CD4-positive, alpha-beta T cell treated with Interleukin-17A for 1 hour (primary cell): Measurements from ENCODE around the gene ZNF839.
"Not testable (repeated sequence)": the region's sequence is repeated elsewhere in the genome, so short reads cannot be mapped to it uniquely, and the experiment has no call there.

Experiments
- DNase-seq: peaks from one replicate; pipeline ENCODE4 v3.0.0-alpha.2; 2020

ZNF839 gene

DNA sequence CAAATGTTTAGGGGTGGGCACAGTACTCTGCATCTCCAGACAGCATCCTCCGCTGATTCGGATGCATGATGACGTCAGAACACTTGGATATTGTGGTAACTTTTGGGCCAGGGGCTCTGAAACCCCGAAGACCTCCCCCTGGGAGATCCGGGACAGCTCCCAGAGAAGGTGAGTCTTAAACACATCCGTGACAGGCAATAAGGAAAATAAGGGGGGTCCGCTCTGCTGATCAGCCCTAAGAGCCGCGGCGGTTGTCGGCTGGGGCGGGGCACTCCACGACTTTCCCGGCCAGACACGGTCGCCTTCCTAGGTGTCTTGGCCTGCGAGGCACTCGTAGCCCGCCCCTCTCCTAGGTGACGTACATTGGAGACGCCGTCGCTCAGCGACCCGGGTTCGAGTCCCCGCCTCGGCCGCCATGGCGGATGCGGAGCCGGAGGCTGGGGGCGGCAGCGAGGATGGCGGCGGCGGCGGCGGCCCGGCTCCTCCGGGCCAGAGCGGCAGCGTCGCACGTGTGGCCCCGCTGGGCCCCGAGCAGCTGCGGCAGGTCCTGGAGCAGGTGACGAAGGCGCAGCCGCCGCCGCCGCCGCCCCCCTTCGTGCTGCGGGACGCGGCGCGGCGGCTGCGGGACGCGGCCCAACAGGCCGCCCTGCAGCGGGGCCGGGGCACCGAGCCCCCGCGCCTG lies at the start of gene ZNF839:
ZNF839 (plus strand) TSS at position 396 of the 682 bp plus-strand sequence; CDS start at position 416, 20 bp downstream.
- DNase-seq, result peak; percentile 94

GRCh38 chr14:102272392-102272791 lies 47.2 kb upstream of the ZNF839 start:
- no peak for DNase-seq

GRCh38 chr14:102275866-102276265 lies 43.7 kb upstream of the ZNF839 start:
- no peak for DNase-seq

DNA sequence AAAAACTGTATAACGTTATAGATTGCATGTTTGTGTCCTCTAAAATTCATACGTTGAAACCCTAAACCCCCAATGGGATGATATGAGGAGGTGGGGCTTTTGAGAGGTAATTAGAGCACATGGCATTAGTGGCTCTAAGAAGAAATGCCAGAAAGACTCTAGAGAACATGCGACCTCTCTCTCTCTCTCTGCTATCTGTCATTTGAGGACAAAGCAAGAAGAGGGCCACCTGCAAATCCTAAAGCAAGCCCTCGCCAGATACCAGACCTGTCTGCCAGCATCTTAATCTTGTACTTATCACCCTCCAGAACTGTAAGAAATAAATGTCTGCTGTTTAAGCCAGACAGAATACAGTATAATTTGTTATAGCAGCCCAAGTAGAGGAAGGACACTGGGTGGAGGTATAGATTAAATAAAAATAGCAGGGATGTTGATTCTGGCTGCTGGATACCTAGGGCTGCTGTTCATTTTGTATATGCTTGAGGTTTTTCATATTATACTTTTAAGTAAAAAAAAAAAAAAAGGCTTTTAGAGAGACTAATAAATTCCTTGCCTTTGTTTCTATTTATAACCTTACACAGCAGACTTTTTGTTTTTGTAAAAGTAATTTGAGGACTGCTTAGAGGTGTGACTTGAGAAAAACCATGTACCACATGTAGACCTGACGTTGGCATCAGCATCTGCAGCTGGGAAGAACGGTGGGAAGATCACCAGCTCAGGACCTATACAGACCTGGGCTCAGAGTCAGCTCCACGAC lies 41.5 kb upstream of the ZNF839 start:
- DNase-seq, result no peak

- no peak for DNase-seq
These were observed 41.0 kb upstream of the ZNF839 start for GRCh38 chr14:102278631-102278935.

GRCh38 chr14:102279282-102279681 lies 40.3 kb upstream of the ZNF839 start:
- DNase-seq, result no peak

GRCh38 chr14:102279688-102280348 lies 39.7 kb upstream of the ZNF839 start:
- no peak for DNase-seq

GRCh38 chr14:102280376-102280962 lies 39.1 kb upstream of the ZNF839 start:
- no peak for DNase-seq

DNA sequence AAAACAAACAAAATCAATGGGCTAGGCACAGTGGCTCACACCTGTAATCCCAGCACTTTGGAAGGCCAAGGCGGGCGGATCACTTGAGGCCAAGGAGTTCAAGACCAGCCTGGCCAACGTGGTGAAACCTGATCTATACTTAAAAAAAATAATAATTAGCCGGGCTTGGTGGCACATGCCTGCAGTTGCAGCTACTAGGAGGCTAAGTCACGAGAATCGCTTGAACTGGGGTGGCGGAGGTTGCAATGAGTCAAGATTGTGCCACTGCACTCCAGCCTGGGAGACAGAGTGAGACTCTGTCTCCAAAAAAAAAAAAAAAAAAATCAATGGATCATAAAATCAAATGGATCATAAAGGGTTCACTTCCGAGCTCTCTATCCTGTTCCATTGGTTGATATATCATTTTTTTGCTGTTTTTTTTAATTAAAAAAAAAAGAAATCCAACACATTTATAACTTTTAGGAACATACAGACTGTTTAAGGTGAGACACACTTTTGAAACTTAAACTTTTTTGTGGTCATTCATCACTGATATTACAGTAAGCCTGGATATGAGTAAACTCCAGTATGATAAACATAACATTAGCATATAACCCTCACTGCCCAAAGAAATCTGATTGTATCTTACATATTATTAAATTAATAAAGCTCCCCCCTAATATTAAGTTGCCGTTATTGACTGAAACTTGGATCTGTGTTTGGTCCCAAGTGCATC lies 36.6 kb upstream of the ZNF839 start:
- DNase-seq, result no peak

GRCh38 chr14:102283631-102284129 lies 35.9 kb upstream of the ZNF839 start:
- no peak for DNase-seq

- DNase-seq, result no peak
These were observed 34.4 kb upstream of the ZNF839 start for GRCh38 chr14:102285106-102285505.

- no peak for DNase-seq
These were observed 31.4 kb upstream of the ZNF839 start for GRCh38 chr14:102288139-102288538.

DNA sequence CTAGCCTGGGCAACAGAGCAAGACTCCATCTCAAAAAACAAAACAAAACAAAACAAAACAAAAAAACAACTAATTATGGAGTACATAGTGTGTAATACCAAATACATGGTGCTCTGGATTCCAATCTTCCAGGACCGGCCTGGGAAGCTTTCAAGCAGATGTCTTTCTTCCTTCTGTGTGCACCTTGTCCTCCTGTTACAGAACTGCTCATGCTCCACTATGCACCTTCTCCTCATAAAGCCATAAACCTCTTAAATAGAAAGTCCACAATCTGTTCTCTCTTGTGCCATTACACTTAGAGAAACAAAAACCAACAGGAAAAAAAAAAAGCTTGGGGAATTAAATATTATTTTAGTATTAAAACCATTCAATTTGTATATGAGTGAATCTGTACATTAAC lies 27.1 kb upstream of the ZNF839 start:
- no peak for DNase-seq

GRCh38 chr14:102293781-102294180 lies 25.8 kb upstream of the ZNF839 start:
- DNase-seq, result no peak

- DNase-seq, result no peak
These were observed 24.3 kb upstream of the ZNF839 start for GRCh38 chr14:102295270-102295669.

- DNase-seq, result no peak
These were observed 21.9 kb upstream of the ZNF839 start for GRCh38 chr14:102297436-102298170.

DNA sequence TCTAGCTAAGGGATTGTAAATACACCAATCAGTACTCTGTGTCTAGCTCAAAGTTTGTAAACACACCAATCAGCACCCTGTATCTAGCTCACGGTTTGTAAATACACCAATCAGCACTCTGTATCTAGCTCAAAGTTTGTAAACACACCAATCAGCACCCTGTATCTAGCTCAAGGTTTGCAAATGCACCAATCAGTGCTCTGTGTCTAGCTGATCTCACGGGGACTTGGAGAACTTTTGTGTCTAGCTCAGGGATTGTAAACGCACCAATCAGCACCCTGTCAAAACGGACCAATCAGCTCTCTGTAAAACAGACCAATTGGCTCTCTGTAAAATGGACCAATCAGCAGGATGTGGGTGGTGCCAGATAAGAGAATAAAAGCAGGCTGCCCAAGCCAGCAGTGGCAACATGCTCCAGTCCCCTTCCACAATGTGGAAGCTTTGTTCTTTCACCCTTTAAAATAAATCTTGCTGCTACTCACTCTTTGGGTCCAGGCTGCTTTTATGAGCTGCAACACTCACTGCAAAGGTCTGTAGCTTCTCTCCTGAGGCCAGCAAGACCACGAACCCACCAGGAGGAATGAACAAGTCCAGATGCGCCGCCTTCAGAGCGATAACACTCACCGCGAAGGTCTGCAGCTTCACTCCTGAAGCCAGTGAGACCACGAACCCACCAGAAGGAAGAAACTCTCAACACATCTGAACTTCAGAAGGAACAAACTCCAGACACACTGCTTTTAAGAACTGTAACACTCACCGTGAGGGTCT lies 21.1 kb upstream of the ZNF839 start:
- not testable (repeated sequence) for DNase-seq

DNA sequence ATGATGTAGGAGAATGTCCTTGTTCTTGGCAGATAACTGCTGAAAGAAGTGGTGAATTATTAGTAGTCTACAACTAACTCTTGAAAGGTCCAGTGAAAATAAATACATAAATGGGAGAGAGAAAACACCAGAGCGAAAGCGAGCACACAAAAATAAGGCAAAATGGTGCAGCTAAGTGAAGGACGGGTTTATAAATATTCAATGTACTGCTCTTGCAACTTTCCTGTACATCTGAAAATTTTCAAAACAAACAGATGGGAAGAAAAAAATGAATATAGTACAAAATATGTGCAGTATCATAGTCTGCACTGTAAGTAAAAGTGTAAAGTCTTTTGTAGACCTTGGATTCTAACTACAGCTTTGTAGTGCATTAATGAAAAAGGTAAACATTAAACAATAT lies 15.9 kb upstream of the ZNF839 start:
- DNase-seq, result no peak

DNA sequence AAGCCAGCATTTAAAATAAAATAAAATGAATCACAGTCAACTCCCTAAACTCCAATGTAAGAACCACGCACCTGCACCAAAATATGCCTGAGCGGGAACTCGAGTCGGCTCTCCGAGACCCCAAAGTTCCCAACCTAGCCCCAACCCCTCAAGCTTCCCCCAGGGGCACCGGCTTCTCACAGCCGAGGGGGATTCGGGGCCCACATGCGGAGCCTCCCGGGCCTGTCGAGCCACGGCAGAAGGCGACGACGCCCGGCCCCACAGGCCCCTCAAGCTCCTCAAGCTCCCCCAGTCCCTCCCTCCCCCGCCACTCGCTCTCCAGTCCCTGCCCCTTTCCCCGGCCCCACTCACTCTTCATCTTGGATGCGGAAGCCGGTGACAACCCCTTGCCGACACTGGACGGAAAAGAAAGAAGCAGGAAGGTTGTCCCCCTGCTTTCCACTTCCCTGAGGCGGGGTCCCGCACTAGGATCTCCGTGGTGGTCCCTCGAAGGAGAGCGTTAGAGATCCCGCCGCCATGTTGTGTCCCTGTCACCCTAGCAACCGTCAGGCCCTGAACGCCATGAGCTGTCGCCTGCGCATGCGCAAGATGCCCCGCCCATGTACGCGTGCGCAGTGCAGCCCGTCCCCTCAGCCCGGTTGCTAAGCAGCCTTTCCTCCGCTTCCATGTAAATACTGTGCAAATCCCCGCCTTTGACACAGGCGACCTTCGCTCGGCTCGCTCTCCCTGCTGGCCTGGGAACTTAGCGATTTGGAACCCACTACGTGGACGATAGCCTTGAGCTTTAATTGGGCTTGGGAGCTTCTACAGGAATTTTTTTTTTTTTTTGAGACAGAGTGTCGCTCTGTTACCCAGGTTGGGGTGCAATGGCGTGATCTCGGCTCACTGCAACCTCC lies 14.7 kb upstream of the ZNF839 start, which contains the start of gene MOK:
MOK (minus strand) TSS at position 554 of the 896 bp plus-strand sequence; CDS start at position 358, 196 bp downstream.
- DNase-seq, result peak; percentile 98
